HCT116 (cell line): ENCODE measurements around the gene FAM24A.

Source experiments
- CTCF ChIP-seq, 3 experiments: fragments of 200-600 bp in 1 of 3; sonication (generic) in 1 of 3; IDR thresholded peaks in 2 of 3; conservative IDR thresholded peaks in 1 of 3; 2 replicates each; pipeline ENCODE4 v1.5.1; 2012 to 2017; ENCODE audit warnings: low read depth in 2 of 3, low read length in 2 of 3, antibody characterized with exemption in 1 of 3, borderline replicate concordance in 1 of 3, control low read depth in 1 of 3, mild to moderate bottlenecking in 1 of 3, mixed read lengths in 1 of 3, mixed run types in 1 of 3, moderate library complexity in 1 of 3; ENCODE audit not compliant: insufficient read depth in 1 of 3
- JUND ChIP-seq: IDR thresholded peaks from 2 replicates; pipeline ENCODE4 v1.6.1; 2012
- POLR2AphosphoS5 ChIP-seq: IDR thresholded peaks from 2 replicates; pipeline ENCODE4 v1.6.1; 2011; ENCODE audit warnings: mild to moderate bottlenecking, low read depth, low read length, moderate library complexity
- TF ChIP-seq, protein P1 (sequence below): IDR thresholded peaks from 2 replicates; pipeline ENCODE4 v1.6.1; 2011; ENCODE audit warnings: mild to moderate bottlenecking, low read length, moderate library complexity; ENCODE audit not compliant: insufficient replicate concordance; ENCODE audit errors: extremely low read depth

DNA sequence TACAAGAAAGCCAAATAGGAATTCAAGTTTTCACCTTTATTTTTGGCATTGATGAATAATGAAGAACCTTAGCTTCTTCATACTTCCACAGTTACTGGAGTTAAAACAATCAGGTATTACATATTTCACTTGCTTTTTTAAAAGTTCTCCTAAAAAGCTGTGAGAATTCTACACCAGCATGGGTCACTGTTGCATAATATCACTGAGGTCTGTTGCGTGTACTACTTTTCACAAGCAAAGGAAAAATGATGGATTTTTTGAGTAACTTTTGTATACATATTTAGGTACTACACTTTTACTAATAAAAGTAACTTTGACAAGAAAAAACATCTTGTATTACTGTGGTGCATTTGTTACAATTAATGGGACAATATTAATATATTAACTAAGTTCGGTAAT, 46.2 kb upstream of the FAM24A start:
- TF ChIP-seq CTCF (IDR thresholded peaks at IDR 0.05 in 2 of 3, conservative IDR thresholded peaks at IDR 0.05 in 1 of 3; ENCODE audit: borderline replicate concordance in 1 of 3, insufficient read depth in 1 of 3, low read depth in 2 of 3, low read length in 2 of 3) (no peak), POLR2AphosphoS5 (no peak), JUND (no peak)
- TF ChIP-seq, protein P1, sequence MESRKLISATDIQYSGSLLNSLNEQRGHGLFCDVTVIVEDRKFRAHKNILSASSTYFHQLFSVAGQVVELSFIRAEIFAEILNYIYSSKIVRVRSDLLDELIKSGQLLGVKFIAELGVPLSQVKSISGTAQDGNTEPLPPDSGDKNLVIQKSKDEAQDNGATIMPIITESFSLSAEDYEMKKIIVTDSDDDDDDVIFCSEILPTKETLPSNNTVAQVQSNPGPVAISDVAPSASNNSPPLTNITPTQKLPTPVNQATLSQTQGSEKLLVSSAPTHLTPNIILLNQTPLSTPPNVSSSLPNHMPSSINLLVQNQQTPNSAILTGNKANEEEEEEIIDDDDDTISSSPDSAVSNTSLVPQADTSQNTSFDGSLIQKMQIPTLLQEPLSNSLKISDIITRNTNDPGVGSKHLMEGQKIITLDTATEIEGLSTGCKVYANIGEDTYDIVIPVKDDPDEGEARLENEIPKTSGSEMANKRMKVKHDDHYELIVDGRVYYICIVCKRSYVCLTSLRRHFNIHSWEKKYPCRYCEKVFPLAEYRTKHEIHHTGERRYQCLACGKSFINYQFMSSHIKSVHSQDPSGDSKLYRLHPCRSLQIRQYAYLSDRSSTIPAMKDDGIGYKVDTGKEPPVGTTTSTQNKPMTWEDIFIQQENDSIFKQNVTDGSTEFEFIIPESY = no peak
